ENCODE results near the gene NR2F1-AS1.
"Not testable (repeated sequence)": the region's sequence is repeated elsewhere in the genome, so short reads cannot be mapped to it uniquely, and the experiment has no call there.

NR2F1-AS1 gene

GRCh38 chr5:93423300-93423699, 157.7 kb downstream of the NR2F1-AS1 start:
- no peak for DNase-seq

GRCh38 chr5:93422652-93423280, 158.3 kb downstream of the NR2F1-AS1 start:
- no peak for DNase-seq

- DNase-seq: no peak
These were observed 159.0 kb downstream of the NR2F1-AS1 start for GRCh38 chr5:93421987-93422401.

- no peak for DNase-seq
These were observed 159.6 kb downstream of the NR2F1-AS1 start for GRCh38 chr5:93421468-93421867.

GRCh38 chr5:93417490-93417889, 163.5 kb downstream of the NR2F1-AS1 start:
- DNase-seq: no peak

GRCh38 chr5:93415819-93416218, 165.2 kb downstream of the NR2F1-AS1 start:
- DNase-seq: no peak

GRCh38 chr5:93411716-93412115, 169.3 kb downstream of the NR2F1-AS1 start:
- no peak for DNase-seq

- DNase-seq: no peak
These were observed 171.3 kb downstream of the NR2F1-AS1 start for GRCh38 chr5:93409691-93410090.

GRCh38 chr5:93407454-93407853, 173.6 kb downstream of the NR2F1-AS1 start:
- DNase-seq: no peak

- no peak for DNase-seq
These were observed 174.0 kb downstream of the NR2F1-AS1 start for GRCh38 chr5:93406971-93407401.

- no peak for DNase-seq
These were observed 176.8 kb downstream of the NR2F1-AS1 start for GRCh38 chr5:93404246-93404645.

GRCh38 chr5:93403141-93403928, 177.7 kb downstream of the NR2F1-AS1 start:
- DNase-seq: no peak

- DNase-seq: no peak
These were observed 178.6 kb downstream of the NR2F1-AS1 start for GRCh38 chr5:93402451-93402850.

GRCh38 chr5:93401634-93402213, 179.3 kb downstream of the NR2F1-AS1 start:
- no peak for DNase-seq

- no peak for DNase-seq
These were observed 181.3 kb downstream of the NR2F1-AS1 start for GRCh38 chr5:93399675-93400074.

GRCh38 chr5:93395971-93396379, 185.0 kb downstream of the NR2F1-AS1 start:
- no peak for DNase-seq

GRCh38 chr5:93395010-93395409, 186.0 kb downstream of the NR2F1-AS1 start:
- no peak for DNase-seq

GRCh38 chr5:93394301-93394700, 186.7 kb downstream of the NR2F1-AS1 start:
- no peak for DNase-seq

- DNase-seq: not testable (repeated sequence)
These were observed 189.8 kb downstream of the NR2F1-AS1 start for GRCh38 chr5:93391169-93391568.

- no peak for DNase-seq
These were observed 195.4 kb downstream of the NR2F1-AS1 start for GRCh38 chr5:93385655-93386054.

GRCh38 chr5:93384995-93385394, 196.0 kb downstream of the NR2F1-AS1 start:
- DNase-seq: no peak

- no peak for DNase-seq
These were observed 197.0 kb downstream of the NR2F1-AS1 start for GRCh38 chr5:93384026-93384425.

- DNase-seq: no peak
These were observed 198.7 kb downstream of the NR2F1-AS1 start for GRCh38 chr5:93382188-93382825.

- no peak for DNase-seq
These were observed 200.0 kb downstream of the NR2F1-AS1 start for GRCh38 chr5:93381057-93381456.

Data from activated naive CD4-positive, alpha-beta T cell treated with anti-CD3 and anti-CD28 coated beads, Interleukin-2, amount 50 U/mL, for 16 hours (primary cell).